Astrocyte (in vitro differentiated cells and primary cell): ENCODE data around the gene NUTM2E.
"Not testable (repeated sequence)": the region's sequence is repeated elsewhere in the genome, so short reads cannot be mapped to it uniquely, and the experiment has no call there.

Source experiments
- CTCF ChIP-seq: IDR thresholded peaks from 2 replicates; pipeline ENCODE4 v1.5.1; 2011; ENCODE audit warnings: low read depth, mild to moderate bottlenecking, inconsistent platforms, low read length, moderate library complexity; ENCODE audit not compliant: insufficient read depth
- EZH2 ChIP-seq: IDR thresholded peaks from 2 replicates; pipeline ENCODE4 v1.6.1; 2012; ENCODE audit warnings: mild to moderate bottlenecking, low read length, inconsistent platforms; ENCODE audit not compliant: insufficient read depth

GRCh38 chr10:79838441-79838840 lies 11.9 kb downstream of the NUTM2E start:
- TF ChIP-seq CTCF, EZH2: not testable (repeated sequence)
